ENCODE measurements around the gene NT5C1A. TPM values are rescaled to one million over a fixed set of nuclear protein-coding genes. Genes with fewer than 3 reads are reported as not detected.

Gene NT5C1A
- total RNA-seq, 4 donors from 2014 or later, result not detected

GRCh38 chr1:39670689-39671088 is 1.2 kb downstream of the NT5C1A start:
- WGBS, 2 donors, result 37 to 47% methylated on average over 1 of the region's 1 CpG
- intact Hi-C loops (cut with DNase I; ENCODE audit: low total_unique reads), result no loop called here
- no peak overlapping the region for H3K4me3 ChIP-seq (ENCODE audit: low read depth, poor library complexity, severe bottlenecking)
- TF ChIP-seq POLR2A (IDR thresholded peaks at IDR 0.05) (no peak), CTCF (IDR thresholded peaks at IDR 0.05) (no peak)
- DNase-seq (ENCODE audit: low spot score in 2 of 2), result no peak

- 88 to 93% methylated on average over 3 of the region's 3 CpGs for WGBS, 2 donors
- no peak overlapping the region for H3K4me3 ChIP-seq (ENCODE audit: low read depth, poor library complexity, severe bottlenecking)
- intact Hi-C loops (cut with DNase I; ENCODE audit: low total_unique reads), result no loop called here
- TF ChIP-seq POLR2A (IDR thresholded peaks at IDR 0.05) (no peak), CTCF (IDR thresholded peaks at IDR 0.05) (no peak)
- no peak for DNase-seq (ENCODE audit: low spot score in 2 of 2)
These were observed 3.0 kb downstream of the NT5C1A start for GRCh38 chr1:39668894-39669293.

- TF ChIP-seq POLR2A (IDR thresholded peaks at IDR 0.05) (no peak), CTCF (IDR thresholded peaks at IDR 0.05) (no peak)
- H3K4me3 ChIP-seq (ENCODE audit: low read depth, poor library complexity, severe bottlenecking), result no peak overlapping the region
- WGBS, 2 donors, result 87 to 92% methylated on average over 3 of the region's 3 CpGs
- no peak for DNase-seq (ENCODE audit: low spot score in 2 of 2)
- intact Hi-C loops (cut with DNase I; ENCODE audit: low total_unique reads), result no loop called here
These were observed 3.8 kb downstream of the NT5C1A start for GRCh38 chr1:39668111-39668510.

- 89 to 91% methylated on average over 3 of the region's 3 CpGs for WGBS, 2 donors
- intact Hi-C loops (cut with DNase I; ENCODE audit: low total_unique reads), result no loop called here
- no peak for DNase-seq (ENCODE audit: low spot score in 2 of 2)
- no peak overlapping the region for H3K4me3 ChIP-seq (ENCODE audit: low read depth, poor library complexity, severe bottlenecking)
- TF ChIP-seq CTCF (IDR thresholded peaks at IDR 0.05) (no peak), POLR2A (IDR thresholded peaks at IDR 0.05) (no peak)
These were observed 5.1 kb downstream of the NT5C1A start for GRCh38 chr1:39666772-39667171.

- TF ChIP-seq POLR2A (IDR thresholded peaks at IDR 0.05) (no peak), CTCF (IDR thresholded peaks at IDR 0.05) (no peak)
- no peak overlapping the region for H3K4me3 ChIP-seq (ENCODE audit: low read depth, poor library complexity, severe bottlenecking)
- intact Hi-C loops (cut with DNase I; ENCODE audit: low total_unique reads), result no loop called here
- DNase-seq (ENCODE audit: low spot score in 2 of 2), result no peak
- 86 to 90% methylated on average over 8 of the region's 8 CpGs for WGBS, 2 donors
These were observed 8.3 kb downstream of the NT5C1A start for GRCh38 chr1:39663559-39663958.

- no peak overlapping the region for H3K4me3 ChIP-seq (ENCODE audit: low read depth, poor library complexity, severe bottlenecking)
- 90 to 92% methylated on average over 1 of the region's 1 CpG for WGBS, 2 donors
- no peak for DNase-seq (ENCODE audit: low spot score in 2 of 2)
- TF ChIP-seq POLR2A (IDR thresholded peaks at IDR 0.05) (no peak), CTCF (IDR thresholded peaks at IDR 0.05) (no peak)
- intact Hi-C loops (cut with DNase I; ENCODE audit: low total_unique reads), result no loop called here
These were observed 9.0 kb downstream of the NT5C1A start for GRCh38 chr1:39662861-39663260.

All from lower leg skin (tissue), 4 donors.